Chondrocyte (in vitro differentiated cells): Measurements from ENCODE around the gene RHEB. TPM values are rescaled to one million over a fixed set of nuclear protein-coding genes. Genes with fewer than 3 reads are reported as not detected.
A peak's percentile ranks its signal among the peaks of the same experiment; 100 is the strongest.

Source experiments
- DNase-seq: peaks from one replicate; pipeline ENCODE4 v3.0.0; 2021; ENCODE audit warnings: mixed read lengths, low spot score
- H3K27ac Mint-ChIP-seq: one replicate; pipeline ENCODE4 v1.8.0; 2021; ENCODE audit warnings: mild to moderate bottlenecking, moderate library complexity, mixed read lengths; ENCODE audit not compliant: unreplicated experiment
- H3K27me3 Mint-ChIP-seq: 2 replicates; pipeline ENCODE4 v1.8.0; 2021; ENCODE audit warnings: low read depth, mixed read lengths
- H3K36me3 Mint-ChIP-seq: 2 replicates; pipeline ENCODE4 v1.8.0; 2021; ENCODE audit warnings: low read depth, mixed read lengths
- H3K4me1 Mint-ChIP-seq: 2 replicates; pipeline ENCODE4 v1.8.0; 2021; ENCODE audit warnings: low read depth, mild to moderate bottlenecking, mixed read lengths
- H3K4me3 Mint-ChIP-seq: one replicate; pipeline ENCODE4 v1.8.0; 2021; ENCODE audit warnings: mild to moderate bottlenecking, moderate library complexity, mixed read lengths; ENCODE audit not compliant: unreplicated experiment
- H3K9me3 Mint-ChIP-seq: 2 replicates; pipeline ENCODE4 v1.8.0; 2021; ENCODE audit warnings: low read depth, mixed read lengths
- CTCF ChIP-seq: fragments of 200-600 bp; sonication (generic); IDR thresholded peaks from 2 replicates; pipeline ENCODE4 v1.5.0; 2021; ENCODE audit warnings: antibody characterized with exemption, mild to moderate bottlenecking, moderate library complexity
- total RNA-seq: library from RNA; stranded (reverse); gene quantifications from 3 replicates; pipeline ENCODE4 v1.2.1, GENCODE V29; 2021

RHEB gene
- total RNA-seq, 1 donor from 2014 or later: 126 TPM

- Mint-ChIP-seq H3K27ac (peak overlapping the region; percentile 64), H3K4me3 (no peak overlapping the region)
- DNase-seq: no peak
These were observed 31.1 kb upstream of the RHEB start for GRCh38 chr7:151550656-151551286.

GRCh38 chr7:151549644-151550043, 29.9 kb upstream of the RHEB start:
- H3K9me3 Mint-ChIP-seq: no peaks in the 10 kb centered on the region
- no peaks in the 10 kb centered on the region for H3K27me3 Mint-ChIP-seq
- no peaks in the 10 kb centered on the region for H3K36me3 Mint-ChIP-seq
- no peak for DNase-seq
- no peak overlapping the region for H3K27ac Mint-ChIP-seq
- H3K4me1 Mint-ChIP-seq: peaks cover 19% of the 10 kb centered on the region
- no peak for TF ChIP-seq CTCF
- no peak overlapping the region for H3K4me3 Mint-ChIP-seq

More at GRCh38 chr7:151550656-151551286, 31.1 kb upstream of the RHEB start:
- Mint-ChIP-seq H3K4me1 (peaks cover 19% of the 10 kb centered on the region), H3K9me3 (no peaks in the 10 kb centered on the region), H3K36me3 (no peaks in the 10 kb centered on the region), H3K27me3 (no peaks in the 10 kb centered on the region)
- no peak for TF ChIP-seq CTCF

- DNase-seq: no peak
- Mint-ChIP-seq H3K27ac (no peak overlapping the region), H3K27me3 (no peaks in the 10 kb centered on the region), H3K4me1 (peaks cover 19% of the 10 kb centered on the region), H3K36me3 (peaks cover 2% of the 10 kb centered on the region), H3K4me3 (no peak overlapping the region), H3K9me3 (no peaks in the 10 kb centered on the region)
- TF ChIP-seq CTCF: no peak
These were observed 29.4 kb upstream of the RHEB start for GRCh38 chr7:151549083-151549482.

- TF ChIP-seq CTCF: no peak
- Mint-ChIP-seq H3K4me1 (peaks cover 8% of the 10 kb centered on the region), H3K27me3 (peaks cover 3% of the 10 kb centered on the region), H3K27ac (no peak overlapping the region), H3K4me3 (no peak overlapping the region), H3K36me3 (peaks cover 2% of the 10 kb centered on the region), H3K9me3 (no peaks in the 10 kb centered on the region)
- no peak for DNase-seq
These were observed 24.5 kb upstream of the RHEB start for GRCh38 chr7:151544183-151544582.

GRCh38 chr7:151542606-151543130, 23.0 kb upstream of the RHEB start:
- Mint-ChIP-seq H3K27me3 (peaks cover 3% of the 10 kb centered on the region), H3K4me1 (peaks cover 23% of the 10 kb centered on the region), H3K36me3 (peaks cover 2% of the 10 kb centered on the region), H3K9me3 (no peaks in the 10 kb centered on the region), H3K27ac (no peak overlapping the region), H3K4me3 (no peak overlapping the region)
- TF ChIP-seq CTCF: no peak
- DNase-seq: no peak
